Esophagus squamous epithelium (tissue), 5 donors: ENCODE data around the gene RBL1. TPM values are rescaled to one million over a fixed set of nuclear protein-coding genes. Genes with fewer than 3 reads are reported as not detected.

ENCODE experiments used
- DNase-seq: peaks from one replicate; lab custom pipeline; 2025; lab: John Stamatoyannopoulos, UW
- H3K27ac ChIP-seq, 4 donors: fragments of 200-600 bp; sonication (generic); one replicate each; pipeline ENCODE4 v1.5.1; 2016 to 2019; ENCODE audit warnings: mild to moderate bottlenecking in 1 of 4
- H3K27me3 ChIP-seq, 4 donors: fragments of 200-600 bp; sonication (generic); 1 replicate in 3 of 4; 2 replicates in 1 of 4; pipeline versions ENCODE4 v1.5.1 to v1.6.0; 2017 to 2021; ENCODE audit warnings: antibody characterized with exemption in 1 of 4
- H3K36me3 ChIP-seq, 3 donors: fragments of 200-600 bp; sonication (generic); one replicate each; pipeline ENCODE4 v1.5.1; 2016 to 2019
- H3K4me1 ChIP-seq, 3 donors: fragments of 200-600 bp; sonication (generic); one replicate each; pipeline ENCODE4 v1.5.1; 2017 to 2019
- H3K4me3 ChIP-seq, 4 donors: fragments of 200-600 bp; sonication (generic); 1 replicate in 3 of 4; 2 replicates in 1 of 4; pipeline ENCODE4 v1.5.1; 2016 to 2019; ENCODE audit warnings: mild to moderate bottlenecking in 2 of 4, moderate library complexity in 1 of 4
- H3K9me3 ChIP-seq, 3 donors: fragments of 200-600 bp; sonication (generic); one replicate each; pipeline ENCODE4 v1.5.1; 2016 to 2019
- CTCF ChIP-seq, 6 experiments: fragments of 450-650 bp in 4 of 6; fragments of 200-600 bp in 2 of 6; sonication (generic) in 2 of 6; IDR thresholded peaks; one replicate each; pipeline ENCODE4 v1.5.1; 2016 to 2019; ENCODE audit warnings: antibody characterized with exemption in 6 of 6, mild to moderate bottlenecking in 4 of 6, moderate library complexity in 4 of 6
- POLR2A ChIP-seq, 4 donors: fragments of 450-650 bp; IDR thresholded peaks; one replicate each; pipeline ENCODE4 v1.6.1; 2017; ENCODE audit warnings: antibody characterized with exemption in 4 of 4, mild to moderate bottlenecking in 4 of 4, moderate library complexity in 3 of 4
- WGBS, 2 donors: methylation state at CpG; one replicate each; pipeline ENCODE4 v1.1.5; 2018; 5-methylcytosine and 5-hydroxymethylcytosine counted together
- intact Hi-C: fragments of 100-400 bp; cut with DNase I; formaldehyde crosslinking; loops from one replicate; pipeline ENCODE4 v1.15.0; 2022
- total RNA-seq, 4 donors: library from RNA; depleted of rRNA; stranded (reverse); fragments of >200 nt; gene quantifications; one replicate each; pipeline ENCODE4 v1.1.0, GENCODE V29; 2016
- donor health status: DM: yes; HTN: yes; CAD: no.

RBL1 gene
- total RNA-seq = 10 to 100 TPM in 3 of 4 donors, 1 to 10 TPM in 1; 9.7 to 12.8 (median 11.6) TPM

- Histone ChIP-seq H3K4me3 (peak within 1 kb of the TSS; percentile 88 to 94 (median 92)), H3K27me3 (no peaks in the 10 kb centered on the region), H3K4me1 (peaks cover 0 to 29% (median 11%) of the 10 kb centered on the region in 3 donors), H3K9me3 (no peaks in the 10 kb centered on the region), H3K36me3 (peaks cover 0 to 12% (median 0%) of the 10 kb centered on the region in 3 donors), H3K27ac (peak within 1 kb of the TSS; percentile 78 to 92 (median 84))
- TF ChIP-seq CTCF (IDR thresholded peaks at IDR 0.05) (peak; percentile 21 to 84 (median 42)), POLR2A (IDR thresholded peaks at IDR 0.05) (peak in 1 of 4 donors; percentile 60)
- intact Hi-C loops = no loop called here
- WGBS, 2 donors = 0 to 1% methylated on average over 11 to 13 of the region's 58 CpGs
- DNase-seq = peak; percentile 27
Observed at GRCh38 chr20:37095599-37096414, at the start of gene RBL1. Gene RBL1, minus strand, starts transcription at chr20:37095997. Its CDS starts 69 bp downstream, at chr20:37095928.

- H3K9me3 ChIP-seq = no peaks in the 10 kb centered on the region
- no peak for DNase-seq
- no peak overlapping the region for H3K27ac ChIP-seq
- intact Hi-C loops = no loop called here
- H3K27me3 ChIP-seq = no peaks in the 10 kb centered on the region
- TF ChIP-seq CTCF (IDR thresholded peaks at IDR 0.05) = no peak
- TF ChIP-seq POLR2A (IDR thresholded peaks at IDR 0.05) = no peak
- no peak overlapping the region for H3K4me3 ChIP-seq
- WGBS, 2 donors = 79 to 89% methylated on average over 6 to 8 of the region's 8 CpGs
- no peaks in the 10 kb centered on the region for H3K36me3 ChIP-seq
- H3K4me1 ChIP-seq = no peaks in the 10 kb centered on the region
Observed at GRCh38 chr20:37144856-37145404, 49.1 kb upstream of the RBL1 start.

- Histone ChIP-seq H3K36me3 (no peaks in the 10 kb centered on the region), H3K27me3 (no peaks in the 10 kb centered on the region), H3K9me3 (no peaks in the 10 kb centered on the region), H3K4me3 (no peak overlapping the region), H3K4me1 (no peaks in the 10 kb centered on the region), H3K27ac (no peak overlapping the region)
- 86 to 92% methylated on average over 3 of the region's 3 CpGs for WGBS, 2 donors
- no peak for DNase-seq
- TF ChIP-seq POLR2A (IDR thresholded peaks at IDR 0.05) (no peak), CTCF (IDR thresholded peaks at IDR 0.05) (no peak)
- intact Hi-C loops = no loop called here
Observed at GRCh38 chr20:37142708-37143107, 46.9 kb upstream of the RBL1 start.

GRCh38 chr20:37137547-37137946, 41.8 kb upstream of the RBL1 start:
- Histone ChIP-seq H3K27me3 (no peaks in the 10 kb centered on the region), H3K27ac (no peak overlapping the region), H3K9me3 (no peaks in the 10 kb centered on the region), H3K36me3 (no peaks in the 10 kb centered on the region), H3K4me1 (no peaks in the 10 kb centered on the region), H3K4me3 (no peak overlapping the region)
- no peak for TF ChIP-seq CTCF (IDR thresholded peaks at IDR 0.05)
- TF ChIP-seq POLR2A (IDR thresholded peaks at IDR 0.05) = no peak
- 60 to 82% methylated on average over 4 of the region's 4 CpGs for WGBS, 2 donors
- intact Hi-C loops = no loop called here
- DNase-seq = no peak

GRCh38 chr20:37133952-37134351, 38.2 kb upstream of the RBL1 start:
- intact Hi-C loops = no loop called here
- H3K36me3 ChIP-seq = no peaks in the 10 kb centered on the region
- no peaks in the 10 kb centered on the region for H3K4me1 ChIP-seq
- H3K4me3 ChIP-seq = no peak overlapping the region
- no peak overlapping the region for H3K27ac ChIP-seq
- TF ChIP-seq CTCF (IDR thresholded peaks at IDR 0.05) (no peak), POLR2A (IDR thresholded peaks at IDR 0.05) (no peak)
- WGBS, 2 donors = 83 to 87% methylated on average over 2 of the region's 2 CpGs
- DNase-seq = no peak
- no peaks in the 10 kb centered on the region for H3K9me3 ChIP-seq
- no peaks in the 10 kb centered on the region for H3K27me3 ChIP-seq
